Karpas-422 (cell line): ENCODE measurements around the gene WDR13. TPM values are rescaled to one million over a fixed set of nuclear protein-coding genes. Genes with fewer than 3 reads are reported as not detected.
A peak's percentile ranks its signal among the peaks of the same experiment; 100 is the strongest.

Source experiments
- DNase-seq: peaks from one replicate; pipeline ENCODE4 v3.0.0-alpha.2; 2015
- H2AFZ ChIP-seq: fragments of 200-600 bp; sonication (generic); 2 replicates; pipeline ENCODE4 v1.6.1; 2014; ENCODE audit warnings: antibody characterized with exemption, low read length, mixed read lengths
- H3K27ac ChIP-seq: fragments of 200-600 bp; sonication (generic); 2 replicates; pipeline ENCODE4 v1.5.1; 2014; ENCODE audit warnings: mild to moderate bottlenecking, low read length, moderate library complexity
- H3K27me3 ChIP-seq: fragments of 200-600 bp; sonication (generic); 2 replicates; pipeline ENCODE4 v1.6.1; 2014; ENCODE audit warnings: low read length, mixed read lengths
- H3K36me3 ChIP-seq: fragments of 200-600 bp; sonication (generic); 2 replicates; pipeline ENCODE4 v1.6.1; 2014; ENCODE audit warnings: low read length, mixed read lengths; ENCODE audit not compliant: insufficient read depth
- H3K4me1 ChIP-seq: fragments of 200-600 bp; sonication (generic); 2 replicates; pipeline ENCODE4 v1.6.1; 2014; ENCODE audit warnings: mild to moderate bottlenecking, low read length, mixed read lengths
- H3K4me2 ChIP-seq: fragments of 200-600 bp; sonication (generic); 2 replicates; pipeline ENCODE4 v1.6.1; 2014; ENCODE audit warnings: low read length, low read depth, mild to moderate bottlenecking; ENCODE audit not compliant: poor library complexity, severe bottlenecking
- H3K4me3 ChIP-seq: fragments of 200-600 bp; sonication (generic); 2 replicates; pipeline ENCODE4 v1.5.1; 2014; ENCODE audit warnings: mild to moderate bottlenecking, antibody characterized with exemption, low read length, mixed read lengths
- H3K79me2 ChIP-seq: fragments of 200-600 bp; sonication (generic); 2 replicates; pipeline ENCODE4 v1.6.1; 2014; ENCODE audit warnings: mild to moderate bottlenecking, low read length, mixed read lengths
- H3K9ac ChIP-seq: fragments of 200-600 bp; sonication (generic); 2 replicates; pipeline ENCODE4 v1.6.0; 2014; ENCODE audit warnings: low read length
- H3K9me2 ChIP-seq: fragments of 200-600 bp; sonication (generic), shearing (Covaris generic); replicated peaks from 2 replicates; pipeline ENCODE4 v1.6.0; 2014; ENCODE audit warnings: mild to moderate bottlenecking, low read length, moderate library complexity; ENCODE audit not compliant: insufficient read depth
- H3K9me3 ChIP-seq: fragments of 300-700, 200-600 bp; sonication (generic); 2 replicates; pipeline ENCODE4 v1.6.1; 2014; ENCODE audit warnings: low read length, mixed read lengths
- H4K20me1 ChIP-seq: fragments of 200-600 bp; sonication (generic); 2 replicates; pipeline ENCODE4 v1.6.1; 2014; ENCODE audit warnings: mild to moderate bottlenecking, antibody characterized with exemption, low read length, low read depth; ENCODE audit not compliant: insufficient read depth
- total RNA-seq: library from RNA; depleted of rRNA; stranded (reverse); fragments of >200 nt; shearing (Covaris generic); gene quantifications from 2 replicates; pipeline ENCODE4 v1.2.3, GENCODE V29; 2014; ENCODE audit warnings: low replicate concordance

WDR13 gene
- total RNA-seq, 1 experiment from 2014 or later, result 35.5 TPM

GRCh38 chrX:48573690-48574269 lies 23.5 kb upstream of the WDR13 start:
- DNase-seq, result no peak
- Histone ChIP-seq H2AFZ (no peak overlapping the region), H3K27me3 (no peaks in the 10 kb centered on the region), H3K4me3 (peak overlapping the region; percentile 59), H3K4me1 (peaks cover 27% of the 10 kb centered on the region), H3K27ac (no peak overlapping the region), H3K4me2 (peak overlapping the region; percentile 52), H3K9me3 (no peaks in the 10 kb centered on the region), H3K9me2 (no peaks in the 10 kb centered on the region), H3K9ac (peak overlapping the region; percentile 44), H3K79me2 (peaks cover 10% of the 10 kb centered on the region), H4K20me1 (0 out of 2 replicates have a peak, but pooled peaks cover 5% of the 10 kb centered on the region), H3K36me3 (peaks cover 28% of the 10 kb centered on the region)

- H3K27ac ChIP-seq, result peak within 1 kb of the TSS; percentile 85
- H2AFZ ChIP-seq, result no peak within 1 kb of the TSS
- H3K4me2 ChIP-seq, result peak within 1 kb of the TSS; percentile 83
- H3K36me3 ChIP-seq, result peaks cover 28% of the 10 kb centered on the region
- peaks cover 27% of the 10 kb centered on the region for H3K4me1 ChIP-seq
- H3K9ac ChIP-seq, result peak within 1 kb of the TSS; percentile 90
- H3K79me2 ChIP-seq, result peaks cover 10% of the 10 kb centered on the region
- DNase-seq, result peak; percentile 97
- no peaks in the 10 kb centered on the region for H3K9me3 ChIP-seq
- H4K20me1 ChIP-seq, result 0 out of 2 replicates have a peak, but pooled peaks cover 5% of the 10 kb centered on the region
- no peaks in the 10 kb centered on the region for H3K27me3 ChIP-seq
- H3K9me2 ChIP-seq, result no peaks in the 10 kb centered on the region
- H3K4me3 ChIP-seq, result peak within 1 kb of the TSS; percentile 72
Measured at GRCh38 chrX:48574270-48575266, 22.7 kb upstream of the WDR13 start, which contains the start of gene RBM3. Gene RBM3, plus strand, starts transcription at chrX:48574484. Its CDS starts 697 bp downstream, at chrX:48575181.

GRCh38 chrX:48575642-48576041 lies 21.6 kb upstream of the WDR13 start:
- H3K4me1 ChIP-seq, result peaks cover 26% of the 10 kb centered on the region
- H3K9ac ChIP-seq, result peak overlapping the region; percentile 90
- H3K27ac ChIP-seq, result no peak overlapping the region; the same call in 1 of the 2 replicates
- H4K20me1 ChIP-seq, result 0 out of 2 replicates have a peak, but pooled peaks cover 5% of the 10 kb centered on the region
- no peak overlapping the region for H2AFZ ChIP-seq
- peak overlapping the region; percentile 83 for H3K4me2 ChIP-seq
- H3K79me2 ChIP-seq, result peaks cover 10% of the 10 kb centered on the region
- H3K36me3 ChIP-seq, result peaks cover 28% of the 10 kb centered on the region
- H3K9me3 ChIP-seq, result no peaks in the 10 kb centered on the region
- H3K27me3 ChIP-seq, result no peaks in the 10 kb centered on the region
- no peaks in the 10 kb centered on the region for H3K9me2 ChIP-seq
- no peak for DNase-seq
- peak overlapping the region; percentile 72 for H3K4me3 ChIP-seq

DNA sequence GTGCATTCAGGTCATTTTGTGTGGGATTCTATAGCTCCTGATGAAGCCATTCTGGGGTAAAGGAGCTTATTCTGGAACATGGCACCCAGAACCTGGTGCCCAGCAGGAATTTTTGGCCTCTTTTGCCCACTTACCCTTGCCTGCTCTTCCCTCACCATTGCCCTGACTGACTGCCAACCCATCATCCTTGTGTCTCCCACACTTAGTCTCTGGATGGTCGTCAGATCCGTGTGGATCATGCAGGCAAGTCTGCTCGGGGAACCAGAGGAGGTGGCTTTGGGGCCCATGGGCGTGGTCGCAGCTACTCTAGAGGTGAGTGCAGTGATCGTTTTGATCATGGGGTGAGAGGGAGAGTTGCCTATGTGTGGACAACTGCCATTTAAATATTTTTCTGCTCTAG lies 21.2 kb upstream of the WDR13 start:
- H3K4me2 ChIP-seq, result peak overlapping the region; percentile 83
- peaks cover 10% of the 10 kb centered on the region for H3K79me2 ChIP-seq
- peaks cover 28% of the 10 kb centered on the region for H3K36me3 ChIP-seq
- no peak overlapping the region for H3K27ac ChIP-seq
- H3K27me3 ChIP-seq, result no peaks in the 10 kb centered on the region
- 0 out of 2 replicates have a peak overlapping the region, but pooled peaks have one; percentile 90 for H3K9ac ChIP-seq
- no peak for DNase-seq
- peaks cover 21% of the 10 kb centered on the region for H3K4me1 ChIP-seq
- H4K20me1 ChIP-seq, result 0 out of 2 replicates have a peak, but pooled peaks cover 5% of the 10 kb centered on the region
- no peak overlapping the region for H2AFZ ChIP-seq
- H3K9me3 ChIP-seq, result no peaks in the 10 kb centered on the region
- no peaks in the 10 kb centered on the region for H3K9me2 ChIP-seq
- H3K4me3 ChIP-seq, result peak overlapping the region; percentile 72; the same call in 1 of the 2 replicates

- no peaks in the 10 kb centered on the region for H3K27me3 ChIP-seq
- H3K36me3 ChIP-seq, result peaks cover 28% of the 10 kb centered on the region
Measured at GRCh38 chrX:48578661-48579128, 18.6 kb upstream of the WDR13 start.

GRCh38 chrX:48579259-48579658 lies 18.0 kb upstream of the WDR13 start:
- 0 out of 2 replicates have a peak, but pooled peaks cover 5% of the 10 kb centered on the region for H4K20me1 ChIP-seq
- H3K27me3 ChIP-seq, result no peaks in the 10 kb centered on the region
- DNase-seq, result peak; percentile 50
- H2AFZ ChIP-seq, result no peak overlapping the region
- H3K4me1 ChIP-seq, result peaks cover 14% of the 10 kb centered on the region
- no peak overlapping the region for H3K9ac ChIP-seq
- H3K27ac ChIP-seq, result no peak overlapping the region
- peaks cover 28% of the 10 kb centered on the region for H3K36me3 ChIP-seq
- H3K79me2 ChIP-seq, result peaks cover 10% of the 10 kb centered on the region
- H3K9me2 ChIP-seq, result no peaks in the 10 kb centered on the region
- H3K9me3 ChIP-seq, result no peaks in the 10 kb centered on the region
- no peak overlapping the region for H3K4me3 ChIP-seq
- H3K4me2 ChIP-seq, result no peak overlapping the region

More at GRCh38 chrX:48578661-48579128, 18.6 kb upstream of the WDR13 start:
- H3K9me3 ChIP-seq, result no peaks in the 10 kb centered on the region
- no peak overlapping the region for H3K27ac ChIP-seq
- H3K4me2 ChIP-seq, result no peak overlapping the region
- no peaks in the 10 kb centered on the region for H3K9me2 ChIP-seq
- no peak overlapping the region for H3K4me3 ChIP-seq
- DNase-seq, result peak; percentile 51
- no peak overlapping the region for H2AFZ ChIP-seq
- H3K79me2 ChIP-seq, result peaks cover 10% of the 10 kb centered on the region
- H4K20me1 ChIP-seq, result 0 out of 2 replicates have a peak, but pooled peaks cover 5% of the 10 kb centered on the region
- peaks cover 17% of the 10 kb centered on the region for H3K4me1 ChIP-seq
- H3K9ac ChIP-seq, result no peak overlapping the region

- Histone ChIP-seq H3K27me3 (no peaks in the 10 kb centered on the region), H4K20me1 (0 out of 2 replicates have a peak, but pooled peaks cover 5% of the 10 kb centered on the region), H3K9me2 (no peaks in the 10 kb centered on the region), H3K27ac (no peak overlapping the region), H3K9me3 (no peaks in the 10 kb centered on the region), H3K79me2 (0 out of 2 replicates have a peak, but pooled peaks cover 2% of the 10 kb centered on the region), H3K4me3 (no peak overlapping the region), H3K4me1 (peaks cover 8% of the 10 kb centered on the region), H2AFZ (no peak overlapping the region), H3K4me2 (no peak overlapping the region), H3K9ac (no peak overlapping the region), H3K36me3 (peaks cover 20% of the 10 kb centered on the region)
- no peak for DNase-seq
Measured at GRCh38 chrX:48580662-48581061, 16.6 kb upstream of the WDR13 start.
